Measurements from ENCODE around the gene MACC1. TPM values are rescaled to one million over a fixed set of nuclear protein-coding genes. Genes with fewer than 3 reads are reported as not detected.

The MACC1 gene
- total and polyA plus RNA-seq, 10 of the 15 experiments (the other 5 are each of a cell fraction or from before 2014, with no cell fraction given), result 6.0 to 61.1 (median 12.7) TPM

GRCh38 chr7:20240080-20240926, 23.1 kb upstream of the MACC1 start (continued):
- TF ChIP-seq SMC3 (IDR thresholded peaks at IDR 0.05; ENCODE audit: borderline replicate concordance, low read length), result no peak; the same call in 1 of the 2 replicates
- no peak for TF ChIP-seq CHD4 (IDR thresholded peaks at IDR 0.05)
- TF ChIP-seq ZBED1 (IDR thresholded peaks at IDR 0.05; ENCODE audit: borderline replicate concordance), result peak; percentile 31; the same call in 1 of the 2 replicates
- no peak; the same call in 1 of the 2 replicates for TF ChIP-seq LARP7 (IDR thresholded peaks at IDR 0.05)
- 0 out of 2 replicates have a peak, but pooled peaks have one; percentile 40 for TF ChIP-seq ZSCAN29 (IDR thresholded peaks at IDR 0.05)
- TF ChIP-seq E2F4 (IDR thresholded peaks at IDR 0.05; ENCODE audit: low read depth, low read length), result no peak
- no peak for TF ChIP-seq PRDM15 (CRISPR knock-in tag; IDR thresholded peaks at IDR 0.05)
- TF ChIP-seq SUZ12 (IDR thresholded peaks at IDR 0.05; ENCODE audit: unreplicated experiment), result no peak
- peak; percentile 67; the same call in 1 of the 2 replicates for TF ChIP-seq CBFB (IDR thresholded peaks at IDR 0.05; ENCODE audit: low read depth)
- no peak; the same call in none of the 2 replicates for TF ChIP-seq TBL1XR1 (IDR thresholded peaks at IDR 0.05; ENCODE audit: low read depth, low read length)
- 0 out of 2 replicates have a peak, but pooled peaks have one; percentile 62 for TF ChIP-seq ESRRA (IDR thresholded peaks at IDR 0.05; ENCODE audit: low read length)
- TF ChIP-seq BRCA1 (IDR thresholded peaks at IDR 0.05; ENCODE audit: low read depth, low read length), result no peak
- no peak for TF ChIP-seq NKRF (conservative IDR thresholded peaks at IDR 0.05)

Measured in GM12878 (cell line).